MG63 (cell line): Measurements from ENCODE around the gene METTL9. TPM values are rescaled to one million over a fixed set of nuclear protein-coding genes. Genes with fewer than 3 reads are reported as not detected.
"Not testable (repeated sequence)": the region's sequence is repeated elsewhere in the genome, so short reads cannot be mapped to it uniquely, and the experiment has no call there.

Experiments
- DNase-seq: peaks from one replicate; pipeline ENCODE4 v3.0.0-alpha.2; 2020
- H3K27me3 ChIP-seq: fragments of 250-450 bp; sonication (Bioruptor Pico); 2 replicates; pipeline ENCODE4 v1.5.1; 2020; ENCODE audit warnings: mild to moderate bottlenecking, moderate library complexity
- H3K36me3 ChIP-seq: fragments of 250-450 bp; sonication (Bioruptor Pico); 2 replicates; pipeline ENCODE4 v1.5.1; 2020; ENCODE audit warnings: mild to moderate bottlenecking, moderate library complexity
- H3K4me3 ChIP-seq: fragments of 250-450 bp; sonication (Bioruptor Pico); 2 replicates; pipeline ENCODE4 v1.5.1; 2020; ENCODE audit warnings: mild to moderate bottlenecking, moderate library complexity
- H3K9me3 ChIP-seq: fragments of 250-450 bp; sonication (Bioruptor Pico); 2 replicates; pipeline ENCODE4 v1.5.1; 2020; ENCODE audit warnings: mild to moderate bottlenecking, moderate library complexity
- total RNA-seq: library from RNA; depleted of rRNA; stranded (reverse); fragments of >200 nt; shearing (Covaris generic); gene quantifications from 2 replicates; pipeline ENCODE4 v1.2.3, GENCODE V29; 2014; ENCODE audit warnings: low replicate concordance

The METTL9 gene
- total RNA-seq, 1 experiment from 2014 or later: 210 TPM

DNA sequence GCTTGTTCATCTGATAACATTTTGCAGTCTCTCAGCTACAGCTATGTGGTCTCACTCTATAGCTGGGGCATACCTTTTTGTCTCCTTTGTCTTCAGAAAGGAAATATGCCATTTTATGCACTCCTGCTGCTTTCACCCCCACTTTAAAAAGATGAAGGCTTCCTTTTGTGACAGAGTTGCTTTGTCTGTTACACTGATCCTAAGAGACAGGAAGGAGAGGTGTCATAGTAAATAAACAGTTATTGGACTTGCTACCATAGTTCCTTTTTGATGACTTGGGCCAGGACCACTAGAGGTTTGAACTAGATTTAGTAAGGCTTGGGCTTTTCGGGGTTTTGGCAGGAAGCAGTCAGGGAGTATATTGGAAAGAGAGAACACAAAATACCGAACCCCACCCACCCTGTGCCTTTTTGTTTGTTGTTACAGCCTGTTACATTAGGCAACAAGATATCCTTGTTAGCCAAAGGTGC, 1.8 kb upstream of the METTL9 start:
- DNase-seq: no peak
- no peaks in the 10 kb centered on the region for H3K27me3 ChIP-seq
- H3K4me3 ChIP-seq: no peak overlapping the region
- H3K9me3 ChIP-seq: no peaks in the 10 kb centered on the region
- no peaks in the 10 kb centered on the region for H3K36me3 ChIP-seq

- Histone ChIP-seq H3K9me3 (no peaks in the 10 kb centered on the region), H3K4me3 (peak overlapping the region; percentile 92), H3K36me3 (no peaks in the 10 kb centered on the region), H3K27me3 (no peaks in the 10 kb centered on the region)
- DNase-seq: no peak
Observed at GRCh38 chr16:21598206-21598605, 1.2 kb upstream of the METTL9 start.

- H3K27me3 ChIP-seq: no peaks in the 10 kb centered on the region
- H3K36me3 ChIP-seq: no peaks in the 10 kb centered on the region
- peak overlapping the region; percentile 92 for H3K4me3 ChIP-seq
- DNase-seq: no peak
- no peaks in the 10 kb centered on the region for H3K9me3 ChIP-seq
Observed at GRCh38 chr16:21598701-21599121, 666 bp upstream of the METTL9 start.

DNA sequence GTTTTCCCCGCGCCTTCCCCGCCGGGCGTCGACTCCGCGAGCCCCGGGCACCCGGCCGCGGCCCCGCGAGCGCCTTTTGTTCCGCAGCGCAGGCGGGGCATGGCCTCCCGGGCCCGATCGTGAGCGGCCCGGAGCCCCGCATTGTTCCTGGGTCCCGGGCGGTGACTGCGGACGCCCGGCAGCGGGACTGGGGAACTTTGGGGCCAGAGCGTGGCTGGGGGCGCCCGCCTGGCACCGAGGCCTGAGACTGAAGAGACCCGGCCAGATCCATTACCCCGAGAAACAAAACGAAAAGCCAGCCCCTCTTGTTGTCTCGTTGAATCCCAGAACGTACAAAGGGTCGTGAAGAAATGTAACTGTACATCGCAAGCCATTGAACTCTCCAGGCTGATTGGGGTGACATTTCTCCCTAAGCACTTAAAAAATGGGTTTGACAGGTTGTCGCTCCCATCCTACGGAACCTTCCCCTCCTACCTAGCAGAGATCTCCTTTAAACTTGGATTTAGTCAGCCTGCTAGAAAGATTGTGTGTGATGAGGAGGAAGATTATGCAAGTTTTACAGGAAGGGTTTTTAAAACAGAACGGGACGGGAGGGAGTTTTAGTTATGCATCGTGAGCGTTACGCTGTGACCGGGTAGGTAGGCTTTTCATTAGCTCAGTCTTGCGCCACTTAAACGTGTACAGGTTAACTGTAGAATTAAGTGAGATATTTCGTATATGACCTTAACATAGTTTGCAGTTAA, 825 bp downstream of the METTL9 start:
- Histone ChIP-seq H3K36me3 (no peaks in the 10 kb centered on the region; the same call in 1 of the 2 replicates), H3K4me3 (peak overlapping the region; percentile 92), H3K9me3 (no peaks in the 10 kb centered on the region), H3K27me3 (no peaks in the 10 kb centered on the region)
- DNase-seq: no peak

DNA sequence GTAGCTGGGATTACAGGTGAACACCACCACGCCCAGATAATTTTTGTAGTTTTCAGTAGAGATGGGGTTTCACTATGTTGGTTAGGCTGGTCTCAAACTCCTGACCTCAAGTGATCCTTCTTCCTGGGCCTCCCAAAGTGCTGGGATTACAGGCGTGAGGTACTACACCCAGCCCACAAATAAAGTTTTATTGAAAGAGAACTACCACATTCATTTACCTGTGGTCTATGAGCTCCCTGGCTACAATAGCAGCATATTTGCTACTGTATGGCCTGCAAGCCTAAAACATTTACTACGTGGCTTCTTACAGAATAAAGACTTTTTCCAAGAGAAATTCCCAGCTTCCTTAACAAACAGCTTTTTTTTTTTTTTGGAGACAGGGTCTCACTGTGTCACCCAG, 3.4 kb downstream of the METTL9 start:
- Histone ChIP-seq H3K27me3 (no peaks in the 10 kb centered on the region), H3K4me3 (no peak overlapping the region), H3K9me3 (no peaks in the 10 kb centered on the region), H3K36me3 (no peaks in the 10 kb centered on the region; the same call in 1 of the 2 replicates)
- DNase-seq: no peak

- Histone ChIP-seq H3K27me3 (no peaks in the 10 kb centered on the region), H3K4me3 (no peak overlapping the region), H3K36me3 (no peaks in the 10 kb centered on the region; the same call in 1 of the 2 replicates), H3K9me3 (no peaks in the 10 kb centered on the region)
- no peak for DNase-seq
Observed at GRCh38 chr16:21603928-21604327, 4.6 kb downstream of the METTL9 start.

DNA sequence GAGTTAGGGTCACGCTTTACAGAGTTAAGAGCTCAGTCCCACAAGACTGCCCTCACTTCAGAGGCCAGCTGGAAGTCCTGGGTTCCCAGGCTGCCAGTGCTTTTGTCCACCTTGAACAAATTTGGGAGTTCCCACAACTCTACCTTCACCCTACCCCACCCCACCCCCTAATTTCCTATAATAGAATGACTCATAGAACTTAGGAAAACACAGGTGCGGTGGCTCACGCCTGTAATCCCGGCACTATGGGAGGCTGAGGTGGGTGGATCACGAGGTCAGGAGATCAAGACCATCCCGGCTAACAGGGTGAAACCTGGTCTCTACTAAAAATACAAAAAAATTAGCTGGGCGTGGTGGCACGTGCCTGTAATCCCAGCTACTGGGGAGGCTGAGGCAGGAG, 6.5 kb downstream of the METTL9 start:
- H3K9me3 ChIP-seq, H3K36me3 ChIP-seq, H3K4me3 ChIP-seq, H3K27me3 ChIP-seq, DNase-seq: not testable (repeated sequence)

- H3K36me3 ChIP-seq: peaks cover 3% of the 10 kb centered on the region
- no peak for DNase-seq
- H3K4me3 ChIP-seq: no peak overlapping the region
- no peaks in the 10 kb centered on the region for H3K27me3 ChIP-seq
- no peaks in the 10 kb centered on the region for H3K9me3 ChIP-seq
Observed at GRCh38 chr16:21608639-21609328, 9.4 kb downstream of the METTL9 start.

DNA sequence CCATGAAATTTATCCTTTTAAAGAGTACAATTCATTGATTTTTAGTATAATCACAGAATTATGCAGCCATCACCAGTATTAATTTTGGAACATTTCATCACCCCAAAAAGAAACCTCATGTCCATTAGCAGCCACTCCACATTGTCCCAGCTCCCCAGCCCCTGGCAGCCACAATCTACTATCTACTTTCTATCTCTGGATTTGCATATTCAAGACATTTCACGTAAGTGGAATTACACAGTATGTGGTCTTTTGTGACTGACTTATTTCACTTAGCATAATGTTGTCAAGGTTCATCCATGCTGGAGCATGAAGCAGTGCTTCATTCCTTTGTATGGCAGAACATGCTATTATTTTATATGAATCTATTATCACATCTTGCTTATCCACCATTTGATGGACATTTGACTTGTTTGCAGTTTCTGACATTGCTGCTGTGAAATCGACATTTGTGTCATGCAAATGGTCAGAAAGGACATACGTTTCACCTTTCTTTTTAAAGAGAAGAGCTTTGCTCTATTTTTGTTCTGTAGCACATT, 10.7 kb downstream of the METTL9 start:
- Histone ChIP-seq H3K9me3 (no peaks in the 10 kb centered on the region), H3K27me3 (no peaks in the 10 kb centered on the region), H3K4me3 (no peak overlapping the region), H3K36me3 (peaks cover 3% of the 10 kb centered on the region)
- no peak for DNase-seq

GRCh38 chr16:21610766-21611165, 11.4 kb downstream of the METTL9 start:
- Histone ChIP-seq H3K4me3 (no peak overlapping the region), H3K9me3 (no peaks in the 10 kb centered on the region), H3K36me3 (peaks cover 8% of the 10 kb centered on the region), H3K27me3 (no peaks in the 10 kb centered on the region)
- DNase-seq: no peak

- Histone ChIP-seq H3K4me3 (no peak overlapping the region), H3K27me3 (no peaks in the 10 kb centered on the region), H3K9me3 (no peaks in the 10 kb centered on the region), H3K36me3 (peaks cover 8% of the 10 kb centered on the region)
- DNase-seq: no peak
Observed at GRCh38 chr16:21611198-21611555, 11.8 kb downstream of the METTL9 start.

GRCh38 chr16:21611556-21612384, 12.4 kb downstream of the METTL9 start:
- H3K4me3 ChIP-seq: no peak overlapping the region

DNA sequence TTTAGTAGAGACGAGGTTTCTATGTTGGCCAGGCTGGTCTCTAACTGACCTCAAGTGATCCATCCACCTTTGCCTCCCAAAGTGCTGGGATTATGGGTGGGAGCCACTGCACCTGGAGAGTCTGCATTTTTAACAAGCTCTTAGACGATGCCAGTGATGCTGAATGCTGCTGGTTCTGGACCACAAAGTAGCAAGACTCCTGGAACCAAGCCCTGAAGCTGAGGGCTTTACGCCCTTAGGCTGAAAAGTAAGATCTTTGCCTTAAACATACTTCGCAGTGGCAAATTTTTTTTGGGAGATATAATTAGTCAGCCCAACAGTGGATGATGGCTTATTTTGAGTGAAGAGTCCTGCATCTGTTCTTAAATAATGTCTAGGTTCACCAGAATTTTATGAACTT, 14.0 kb downstream of the METTL9 start:
- Histone ChIP-seq H3K4me3 (no peak overlapping the region), H3K36me3 (peaks cover 23% of the 10 kb centered on the region), H3K27me3 (no peaks in the 10 kb centered on the region), H3K9me3 (no peaks in the 10 kb centered on the region)
- no peak for DNase-seq

More at GRCh38 chr16:21611556-21612384, 12.4 kb downstream of the METTL9 start:
- no peaks in the 10 kb centered on the region for H3K27me3 ChIP-seq
- H3K36me3 ChIP-seq: peaks cover 13% of the 10 kb centered on the region
- H3K9me3 ChIP-seq: no peaks in the 10 kb centered on the region
- no peak for DNase-seq

- H3K27me3 ChIP-seq: no peaks in the 10 kb centered on the region
- no peaks in the 10 kb centered on the region for H3K9me3 ChIP-seq
- peaks cover 24% of the 10 kb centered on the region for H3K36me3 ChIP-seq
- no peak for DNase-seq
- H3K4me3 ChIP-seq: no peak overlapping the region
Observed at GRCh38 chr16:21613781-21614180, 14.4 kb downstream of the METTL9 start.

DNA sequence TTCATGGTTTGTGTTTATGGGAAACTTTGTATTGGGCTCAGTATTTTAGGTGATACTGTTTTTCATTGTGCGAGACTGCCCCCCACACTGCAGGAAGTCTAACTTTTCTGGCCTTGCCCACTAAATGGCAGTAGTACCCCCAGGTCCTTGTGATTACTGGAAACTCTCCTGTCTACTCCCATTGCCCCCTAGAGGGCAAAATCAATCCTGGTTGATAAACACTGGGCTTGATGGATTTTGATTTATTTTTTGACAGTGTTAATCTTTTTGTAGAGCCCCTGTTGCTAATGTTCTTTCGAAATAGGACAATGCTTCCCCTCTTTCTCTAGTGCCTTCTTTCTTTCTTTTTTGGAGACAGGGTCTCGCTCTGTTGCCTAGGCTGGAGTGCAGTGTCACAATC, 15.5 kb downstream of the METTL9 start:
- peaks cover 24% of the 10 kb centered on the region for H3K36me3 ChIP-seq
- no peak overlapping the region for H3K4me3 ChIP-seq
- no peaks in the 10 kb centered on the region for H3K9me3 ChIP-seq
- no peaks in the 10 kb centered on the region for H3K27me3 ChIP-seq
- no peak for DNase-seq

- Histone ChIP-seq H3K36me3 (peaks cover 30% of the 10 kb centered on the region), H3K9me3 (no peaks in the 10 kb centered on the region), H3K4me3 (no peak overlapping the region), H3K27me3 (no peaks in the 10 kb centered on the region)
- DNase-seq: no peak
Observed at GRCh38 chr16:21617607-21618006, 18.2 kb downstream of the METTL9 start.

DNA sequence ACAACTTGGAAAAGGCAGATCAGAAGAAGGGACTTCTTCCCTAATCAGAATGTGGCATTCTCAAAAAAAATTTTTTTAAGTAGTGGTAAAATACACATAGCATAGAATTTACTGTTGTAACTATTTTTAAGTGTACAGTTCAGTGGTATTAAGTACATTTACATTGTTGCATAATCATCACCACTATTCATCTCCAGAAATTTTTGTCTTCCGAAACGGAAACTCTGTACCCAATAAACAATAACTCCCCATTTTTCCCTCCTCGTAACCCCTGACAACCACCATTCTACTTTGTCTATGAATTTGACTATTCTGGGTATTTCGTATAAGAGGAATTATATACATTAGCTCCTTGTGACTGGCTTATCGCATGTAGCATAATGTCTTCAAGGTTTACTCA, 18.9 kb downstream of the METTL9 start:
- no peak for DNase-seq
- no peaks in the 10 kb centered on the region for H3K27me3 ChIP-seq
- H3K9me3 ChIP-seq: no peaks in the 10 kb centered on the region
- H3K4me3 ChIP-seq: no peak overlapping the region
- H3K36me3 ChIP-seq: peaks cover 31% of the 10 kb centered on the region
